Naive B cell (primary cell): Measurements from ENCODE around the gene SLC4A8. TPM values are rescaled to one million over a fixed set of nuclear protein-coding genes. Genes with fewer than 3 reads are reported as not detected.
A peak's percentile ranks its signal among the peaks of the same experiment; 100 is the strongest.

Experiments used
- ATAC-seq, 2 donors: fragments of 150-1000 bp; cut with Tn5 transposase; 2 replicates each; pipeline ENCODE4 v1.10.0; 2021; ENCODE audit warnings: low read depth in 2 of 2, mild to moderate bottlenecking in 2 of 2, moderate library complexity in 2 of 2
- DNase-seq: peaks from one replicate; pipeline ENCODE4 v3.0.0; 2022
- H3K27ac Mint-ChIP-seq, 6 donors: one replicate each; pipeline ENCODE4 v1.8.0; 2020 to 2022; ENCODE audit warnings: mild to moderate bottlenecking in 6 of 6, mixed read lengths in 6 of 6, moderate library complexity in 5 of 6, inconsistent platforms in 2 of 6
- H3K27me3 Mint-ChIP-seq, 3 donors: one replicate each; pipeline ENCODE4 v1.8.0; 2021 to 2022; ENCODE audit warnings: mixed read lengths in 3 of 3, mild to moderate bottlenecking in 1 of 3
- H3K36me3 Mint-ChIP-seq, 2 donors: one replicate each; pipeline ENCODE4 v1.8.0; 2020 to 2022; ENCODE audit warnings: mixed read lengths in 2 of 2, inconsistent platforms in 1 of 2, mild to moderate bottlenecking in 1 of 2
- H3K4me1 Mint-ChIP-seq, 3 donors: one replicate each; pipeline ENCODE4 v1.8.0; 2020 to 2022; ENCODE audit warnings: mixed read lengths in 3 of 3, inconsistent platforms in 1 of 3, mild to moderate bottlenecking in 1 of 3, moderate library complexity in 1 of 3
- H3K4me3 Mint-ChIP-seq, 8 donors: one replicate each; pipeline ENCODE4 v1.8.0; 2020 to 2022; ENCODE audit warnings: mild to moderate bottlenecking in 8 of 8, mixed read lengths in 8 of 8, moderate library complexity in 8 of 8, inconsistent platforms in 2 of 8
- H3K9me3 Mint-ChIP-seq, 7 donors: one replicate each; pipeline ENCODE4 v1.8.0; 2020 to 2022; ENCODE audit warnings: mixed read lengths in 7 of 7, mild to moderate bottlenecking in 5 of 7, inconsistent platforms in 2 of 7, moderate library complexity in 1 of 7
- polyA plus RNA-seq, 6 donors: library from polyadenylated mRNA; unstranded; fragments of 300-500 nt; fragmentation: Illumina TruSeq; gene quantifications; one replicate each; pipeline ENCODE4 v1.2.3, GENCODE V29; 2021; ENCODE audit warnings: low read depth in 6 of 6

SLC4A8 gene
- polyA plus RNA-seq, 6 donors from 2014 or later, result 0.34 to 6.2 (median 1.6) TPM

DNA sequence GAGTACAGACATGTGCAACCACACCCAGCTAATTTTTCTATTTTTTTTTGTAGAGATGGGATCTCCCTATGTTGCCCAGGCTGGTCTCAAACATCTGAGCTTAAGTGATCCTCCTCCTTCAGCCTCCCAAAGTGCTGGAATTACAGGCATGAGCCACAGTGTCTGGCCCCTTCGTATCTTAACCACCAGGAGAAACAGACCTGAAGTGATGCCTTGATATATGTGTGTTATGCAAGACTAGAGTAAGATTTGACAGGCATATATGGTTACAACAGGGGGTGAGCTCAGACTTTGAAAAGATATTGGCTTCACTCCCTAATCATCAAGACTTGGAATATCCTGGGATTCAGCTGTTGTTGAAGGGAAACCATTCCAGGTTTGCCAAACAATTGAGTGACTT is 22.7 kb upstream of the SLC4A8 start:
- Mint-ChIP-seq H3K9me3 (no peaks in the 10 kb centered on the region), H3K4me1 (peaks cover 18 to 37% (median 35%) of the 10 kb centered on the region in 3 donors), H3K4me3 (no peak overlapping the region), H3K27me3 (peaks cover 0 to 7% (median 0%) of the 10 kb centered on the region in 3 donors), H3K27ac (peak overlapping the region in 1 of 6 donors; percentile 61), H3K36me3 (no peaks in the 10 kb centered on the region)
- ATAC-seq (no peak), DNase-seq (no peak)

- DNase-seq (no peak), ATAC-seq (no peak)
- H3K4me1 Mint-ChIP-seq, result peaks cover 11 to 34% (median 30%) of the 10 kb centered on the region in 3 donors
- H3K36me3 Mint-ChIP-seq, result no peaks in the 10 kb centered on the region
- no peak overlapping the region for H3K4me3 Mint-ChIP-seq
- H3K27ac Mint-ChIP-seq, result no peak overlapping the region
- H3K27me3 Mint-ChIP-seq, result peaks cover 0 to 7% (median 0%) of the 10 kb centered on the region in 3 donors
- no peaks in the 10 kb centered on the region for H3K9me3 Mint-ChIP-seq
These were observed 21.5 kb upstream of the SLC4A8 start for GRCh38 chr12:51403159-51403558.

GRCh38 chr12:51403681-51404136 is 20.9 kb upstream of the SLC4A8 start:
- no peaks in the 10 kb centered on the region for H3K9me3 Mint-ChIP-seq
- H3K27me3 Mint-ChIP-seq, result peaks cover 0 to 7% (median 0%) of the 10 kb centered on the region in 3 donors
- H3K4me3 Mint-ChIP-seq, result no peak overlapping the region
- no peaks in the 10 kb centered on the region for H3K36me3 Mint-ChIP-seq
- DNase-seq, result no peak
- H3K4me1 Mint-ChIP-seq, result peaks cover 5 to 28% (median 24%) of the 10 kb centered on the region in 3 donors
- ATAC-seq, result no peak
- peak overlapping the region in 3 of 6 donors; percentile 29 to 42 (median 38) for H3K27ac Mint-ChIP-seq

DNA sequence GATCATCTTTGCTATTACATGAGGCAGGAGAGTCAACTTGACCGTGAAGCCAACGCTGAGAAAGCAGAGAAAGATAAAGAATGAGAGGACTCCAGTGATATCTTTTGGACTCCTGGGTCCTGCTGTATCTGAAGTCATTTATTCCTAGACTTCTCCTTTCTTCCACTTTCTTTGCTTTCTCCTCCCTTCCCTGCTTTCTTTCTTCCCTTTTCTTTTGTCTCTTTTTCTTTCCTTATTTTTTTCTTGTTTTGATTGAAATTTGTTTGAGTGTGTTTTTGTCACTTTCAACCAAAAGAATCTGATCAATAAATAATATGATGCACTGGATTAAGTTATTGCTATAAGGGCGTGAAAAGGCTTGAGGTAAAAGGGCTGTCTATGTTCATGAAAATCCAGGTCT is 20.0 kb upstream of the SLC4A8 start:
- Mint-ChIP-seq H3K27me3 (peaks cover 0 to 7% (median 0%) of the 10 kb centered on the region in 3 donors), H3K4me1 (peaks cover 5 to 25% (median 18%) of the 10 kb centered on the region in 3 donors), H3K27ac (peak overlapping the region in 2 of 6 donors; percentile 37 to 94), H3K4me3 (no peak overlapping the region), H3K36me3 (no peaks in the 10 kb centered on the region), H3K9me3 (no peaks in the 10 kb centered on the region)
- ATAC-seq, result no peak
- DNase-seq, result no peak

- H3K4me3 Mint-ChIP-seq, result no peak overlapping the region
- H3K36me3 Mint-ChIP-seq, result no peaks in the 10 kb centered on the region
- no peak for DNase-seq
- peak overlapping the region in 1 of 6 donors; percentile 59 for H3K27ac Mint-ChIP-seq
- peaks cover 0 to 7% (median 0%) of the 10 kb centered on the region in 3 donors for H3K27me3 Mint-ChIP-seq
- H3K4me1 Mint-ChIP-seq, result peaks cover 5 to 25% (median 19%) of the 10 kb centered on the region in 3 donors
- no peaks in the 10 kb centered on the region for H3K9me3 Mint-ChIP-seq
- no peak for ATAC-seq
These were observed 18.8 kb upstream of the SLC4A8 start for GRCh38 chr12:51405801-51406207.

GRCh38 chr12:51406290-51406689 is 18.3 kb upstream of the SLC4A8 start:
- H3K27ac Mint-ChIP-seq, result peak overlapping the region in 3 of 6 donors; percentile 15 to 78 (median 32)
- ATAC-seq, result no peak

DNA sequence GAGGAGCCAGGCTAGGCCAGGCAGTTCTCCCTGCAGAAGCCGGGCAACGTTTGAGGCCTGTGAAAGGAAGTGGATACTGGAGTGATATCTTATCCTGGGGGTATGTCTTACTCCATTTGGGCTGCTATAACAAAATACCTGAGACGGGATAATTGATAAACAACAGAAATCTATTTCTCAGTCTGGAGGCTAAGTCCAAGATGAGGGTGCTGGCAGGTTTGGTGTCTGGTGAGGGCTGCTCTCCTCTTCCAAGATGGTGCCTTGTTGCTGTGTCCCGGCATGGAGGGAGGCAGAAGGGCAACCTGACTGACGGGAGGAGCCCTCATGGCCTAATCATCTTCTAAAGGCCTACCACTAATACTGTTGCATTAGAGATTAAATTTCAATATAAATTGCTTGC is 17.8 kb upstream of the SLC4A8 start:
- Mint-ChIP-seq H3K9me3 (no peaks in the 10 kb centered on the region), H3K4me3 (no peak overlapping the region), H3K27me3 (no peaks in the 10 kb centered on the region), H3K27ac (peak overlapping the region in 1 of 6 donors; percentile 24), H3K4me1 (peaks cover 5 to 17% (median 15%) of the 10 kb centered on the region in 3 donors), H3K36me3 (no peaks in the 10 kb centered on the region)
- no peak for ATAC-seq
- no peak for DNase-seq

More at GRCh38 chr12:51406290-51406689, 18.3 kb upstream of the SLC4A8 start:
- Mint-ChIP-seq H3K4me3 (no peak overlapping the region), H3K27me3 (peaks cover 0 to 4% (median 0%) of the 10 kb centered on the region in 3 donors), H3K9me3 (no peaks in the 10 kb centered on the region), H3K4me1 (peaks cover 5 to 22% (median 17%) of the 10 kb centered on the region in 3 donors), H3K36me3 (no peaks in the 10 kb centered on the region)
- DNase-seq, result no peak

DNA sequence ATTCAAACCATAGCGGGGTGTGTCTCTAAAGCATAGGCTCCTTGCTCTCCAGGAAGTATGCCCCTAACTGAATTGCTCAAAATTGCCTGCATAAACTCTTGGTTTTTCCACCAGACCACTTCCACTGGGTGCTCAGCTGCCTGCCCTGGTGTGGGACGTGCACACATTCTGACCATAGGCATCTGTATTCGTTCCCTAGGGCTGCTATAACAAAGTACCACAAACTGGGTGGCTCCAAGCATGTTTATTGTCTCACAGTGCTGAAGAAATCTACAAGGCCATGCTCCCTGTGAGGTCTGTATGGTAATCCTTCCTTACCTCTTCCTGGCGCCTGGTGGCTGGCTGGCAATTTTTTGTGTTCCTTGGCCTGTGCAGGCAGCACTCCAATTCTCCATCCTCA is 17.0 kb upstream of the SLC4A8 start:
- Mint-ChIP-seq H3K36me3 (no peaks in the 10 kb centered on the region), H3K4me3 (no peak overlapping the region), H3K9me3 (no peaks in the 10 kb centered on the region), H3K4me1 (peaks cover 5 to 19% (median 16%) of the 10 kb centered on the region in 3 donors), H3K27ac (peak overlapping the region in 2 of 6 donors; percentile 66 to 76), H3K27me3 (no peaks in the 10 kb centered on the region)
- ATAC-seq (no peak), DNase-seq (no peak)

DNA sequence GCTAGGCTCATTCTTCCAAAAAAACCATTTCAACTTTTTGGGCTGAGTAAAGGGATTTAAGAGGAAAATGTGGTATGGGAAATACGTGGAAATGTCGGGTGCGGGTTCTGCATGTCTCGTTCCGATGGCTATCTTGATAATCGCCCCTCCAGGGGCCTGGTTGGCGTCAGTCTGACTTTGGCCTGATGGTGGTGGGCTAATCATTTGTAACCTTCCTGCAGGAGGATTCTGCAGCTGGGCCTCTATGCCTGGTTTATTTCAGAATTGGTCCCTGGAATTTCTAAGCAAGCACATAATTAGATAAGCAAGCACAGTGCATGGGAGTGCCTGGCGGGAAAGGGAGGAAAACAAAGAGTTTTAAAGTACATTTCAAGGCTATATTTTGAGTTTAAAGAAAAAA is 14.8 kb upstream of the SLC4A8 start:
- no peak overlapping the region for H3K27ac Mint-ChIP-seq
- no peak for ATAC-seq
- peaks cover 16 to 32% (median 17%) of the 10 kb centered on the region in 3 donors for H3K4me1 Mint-ChIP-seq
- no peak overlapping the region for H3K4me3 Mint-ChIP-seq
- no peaks in the 10 kb centered on the region for H3K36me3 Mint-ChIP-seq
- no peaks in the 10 kb centered on the region for H3K9me3 Mint-ChIP-seq
- no peak for DNase-seq
- peaks cover 0 to under 1% (median 0%) of the 10 kb centered on the region in 3 donors for H3K27me3 Mint-ChIP-seq

DNA sequence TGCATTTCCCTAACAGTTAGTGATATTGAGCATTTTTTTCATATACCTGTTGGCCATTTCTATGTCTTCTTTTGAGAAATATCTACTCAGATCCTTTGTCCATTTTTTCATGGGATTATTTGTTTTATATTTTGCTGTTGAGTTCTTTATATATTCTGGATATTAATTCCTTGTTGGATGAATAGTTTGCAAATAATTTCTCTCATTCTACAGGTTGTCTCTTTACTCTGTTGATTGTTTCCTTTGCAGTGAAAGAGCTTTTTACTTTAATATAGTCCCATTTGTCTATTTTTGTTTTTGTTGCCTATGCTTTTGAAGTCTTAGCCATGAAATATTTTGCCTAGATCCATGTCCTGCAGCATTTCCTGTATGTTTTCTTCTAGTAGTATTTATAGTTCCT is 11.5 kb upstream of the SLC4A8 start:
- DNase-seq (no peak), ATAC-seq (no peak)
- peaks cover 0 to 6% (median 0%) of the 10 kb centered on the region in 3 donors for H3K27me3 Mint-ChIP-seq
- H3K4me1 Mint-ChIP-seq, result peaks cover 14 to 23% (median 17%) of the 10 kb centered on the region in 3 donors
- no peaks in the 10 kb centered on the region for H3K9me3 Mint-ChIP-seq
- no peak overlapping the region for H3K27ac Mint-ChIP-seq
- no peak overlapping the region for H3K4me3 Mint-ChIP-seq
- H3K36me3 Mint-ChIP-seq, result no peaks in the 10 kb centered on the region

DNA sequence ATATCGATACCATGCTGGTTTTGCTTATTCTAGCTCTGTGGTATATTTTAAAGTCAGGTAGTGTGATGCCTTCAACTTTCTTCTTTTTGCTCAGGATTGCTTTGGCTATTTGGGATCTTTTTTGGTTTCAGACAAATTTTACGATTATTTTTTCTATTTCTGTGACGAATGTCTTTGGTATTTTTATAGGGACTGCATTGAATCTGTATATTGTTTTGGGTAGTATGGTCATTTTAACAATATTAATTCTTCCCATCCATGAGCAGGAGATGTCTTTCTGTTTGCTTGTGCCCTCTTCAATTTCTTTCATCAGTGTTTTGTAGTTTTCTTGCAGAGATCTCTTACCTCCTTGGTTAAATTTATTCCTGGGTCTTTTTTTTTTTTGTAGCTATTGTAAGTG is 10.8 kb upstream of the SLC4A8 start:
- Mint-ChIP-seq H3K27me3 (peaks cover 0 to 6% (median 0%) of the 10 kb centered on the region in 3 donors), H3K9me3 (no peaks in the 10 kb centered on the region), H3K4me1 (peaks cover 14 to 23% (median 17%) of the 10 kb centered on the region in 3 donors), H3K27ac (peak overlapping the region in 1 of 6 donors; percentile 5), H3K36me3 (no peaks in the 10 kb centered on the region), H3K4me3 (no peak overlapping the region)
- DNase-seq, result no peak
- no peak for ATAC-seq

- DNase-seq (no peak), ATAC-seq (no peak)
- H3K36me3 Mint-ChIP-seq, result no peaks in the 10 kb centered on the region
- H3K4me3 Mint-ChIP-seq, result no peak overlapping the region
- H3K27me3 Mint-ChIP-seq, result peaks cover 0 to 6% (median 0%) of the 10 kb centered on the region in 3 donors
- H3K9me3 Mint-ChIP-seq, result no peaks in the 10 kb centered on the region
- no peak overlapping the region for H3K27ac Mint-ChIP-seq
- H3K4me1 Mint-ChIP-seq, result peaks cover 15 to 25% (median 20%) of the 10 kb centered on the region in 3 donors
These were observed 8.7 kb upstream of the SLC4A8 start for GRCh38 chr12:51415931-51416330.

DNA sequence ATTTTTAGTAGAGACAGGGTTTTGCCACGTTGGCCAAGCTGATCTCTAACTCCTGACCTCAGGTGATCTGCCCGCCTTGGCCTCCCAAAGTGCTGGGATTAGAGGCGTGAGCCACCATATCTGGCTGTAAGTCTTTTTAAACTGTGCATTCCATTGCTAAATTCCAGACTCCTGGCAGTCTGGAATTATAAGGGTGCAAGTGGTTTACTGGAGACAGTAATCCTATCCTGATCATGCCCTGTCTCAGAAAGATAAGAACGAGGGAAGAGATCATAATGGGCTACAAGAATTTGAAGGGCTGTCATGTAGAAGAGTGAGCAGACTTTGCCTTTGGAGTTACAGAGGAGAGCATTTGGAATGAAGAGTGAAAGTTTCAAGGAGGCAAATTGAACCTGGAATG is 6.8 kb upstream of the SLC4A8 start:
- H3K9me3 Mint-ChIP-seq, result no peaks in the 10 kb centered on the region
- no peak overlapping the region for H3K27ac Mint-ChIP-seq
- no peak for DNase-seq
- H3K4me3 Mint-ChIP-seq, result no peak overlapping the region
- no peak for ATAC-seq
- peaks cover 19 to 27% (median 22%) of the 10 kb centered on the region in 3 donors for H3K4me1 Mint-ChIP-seq
- no peaks in the 10 kb centered on the region for H3K36me3 Mint-ChIP-seq
- H3K27me3 Mint-ChIP-seq, result peaks cover 0 to 6% (median 0%) of the 10 kb centered on the region in 3 donors

DNA sequence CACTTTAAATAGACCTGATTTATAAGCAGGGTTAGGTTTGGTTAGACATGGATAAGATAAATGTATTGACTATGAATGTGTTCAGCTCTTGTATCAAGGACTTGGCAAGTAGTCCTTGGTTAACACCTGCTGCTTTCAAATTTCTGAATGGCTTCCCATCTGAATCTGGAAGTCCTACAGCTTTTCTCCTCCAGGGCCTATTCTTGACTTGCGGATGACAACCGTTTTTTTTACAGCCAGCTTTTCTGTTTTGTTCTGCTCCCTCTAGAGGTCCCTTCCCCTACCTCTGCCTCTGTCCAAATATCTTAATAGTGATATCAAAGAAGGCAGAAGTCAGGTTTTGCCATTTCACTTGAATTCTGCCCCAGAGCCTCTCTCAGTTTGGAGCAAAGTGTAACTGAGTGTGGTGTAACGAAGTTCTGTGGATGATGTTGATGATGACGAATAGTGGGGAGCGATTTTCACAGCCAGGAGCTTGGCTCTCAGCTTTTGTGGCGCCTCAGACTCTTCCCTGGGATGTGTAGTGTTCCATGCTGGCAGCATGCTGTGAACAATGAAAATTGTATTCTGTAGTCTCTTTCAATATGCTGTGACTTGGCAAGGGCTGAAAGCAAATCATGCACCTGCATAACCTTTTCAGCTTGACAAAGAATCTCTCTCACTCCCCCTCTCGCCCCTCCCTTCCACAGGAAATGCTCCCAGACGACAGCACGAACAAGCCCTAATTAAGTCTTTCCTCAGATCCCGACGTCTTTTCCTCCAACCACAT is 5.0 kb upstream of the SLC4A8 start:
- DNase-seq (no peak), ATAC-seq (no peak)
- H3K9me3 Mint-ChIP-seq, result no peaks in the 10 kb centered on the region
- H3K27ac Mint-ChIP-seq, result peak overlapping the region in 2 of 6 donors; percentile 17 to 59
- H3K4me1 Mint-ChIP-seq, result peaks cover 10 to 18% (median 15%) of the 10 kb centered on the region in 3 donors
- no peak overlapping the region for H3K4me3 Mint-ChIP-seq
- peaks cover 0 to 6% (median 0%) of the 10 kb centered on the region in 3 donors for H3K27me3 Mint-ChIP-seq
- no peaks in the 10 kb centered on the region for H3K36me3 Mint-ChIP-seq
